NCI-H187 treated with DMSO at 0.1 percent for 48 hours (cell line): ENCODE data around the gene IDS.
"Not testable (repeated sequence)": the region's sequence is repeated elsewhere in the genome, so short reads cannot be mapped to it uniquely, and the experiment has no call there.

Experiments
- DNase-seq: peaks from one replicate; lab custom pipeline; 2025; lab: John Stamatoyannopoulos, UW

The IDS gene

DNA sequence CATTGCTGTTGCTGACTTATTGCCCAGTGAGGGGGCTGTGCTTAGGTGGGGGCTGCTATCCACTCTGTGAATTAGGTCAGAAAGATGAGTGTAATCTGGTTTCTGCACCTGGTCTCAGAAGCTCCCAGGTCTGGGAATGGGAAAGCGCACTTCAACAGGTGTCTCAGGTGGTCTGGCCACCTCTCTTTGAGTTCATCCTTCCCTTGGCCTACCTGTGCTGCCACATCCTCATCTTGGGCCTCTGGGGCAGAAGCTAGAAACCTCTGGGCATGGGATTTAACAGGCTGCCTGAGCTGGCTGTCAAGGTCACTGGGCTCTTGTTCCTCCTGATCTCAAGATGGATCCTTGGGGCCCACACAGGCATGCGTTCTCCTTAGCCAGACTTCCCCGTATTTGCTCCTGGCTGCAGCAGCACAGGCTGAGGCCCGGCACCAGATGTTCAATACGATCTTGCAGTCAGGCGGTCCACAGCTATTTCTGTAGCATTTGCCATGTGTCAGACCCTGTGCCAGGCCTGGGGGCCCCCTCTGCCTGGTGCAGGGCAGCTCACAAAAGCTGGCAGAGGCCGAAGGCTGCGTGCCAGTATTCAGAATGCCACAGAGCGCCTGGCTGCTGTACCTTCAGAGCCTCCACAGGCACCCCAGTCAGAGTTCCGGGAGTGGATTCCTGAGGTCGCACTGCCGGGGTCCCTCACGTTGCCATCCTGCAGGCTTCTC is 21.4 kb upstream of the IDS start:
- DNase-seq = not testable (repeated sequence)

DNA sequence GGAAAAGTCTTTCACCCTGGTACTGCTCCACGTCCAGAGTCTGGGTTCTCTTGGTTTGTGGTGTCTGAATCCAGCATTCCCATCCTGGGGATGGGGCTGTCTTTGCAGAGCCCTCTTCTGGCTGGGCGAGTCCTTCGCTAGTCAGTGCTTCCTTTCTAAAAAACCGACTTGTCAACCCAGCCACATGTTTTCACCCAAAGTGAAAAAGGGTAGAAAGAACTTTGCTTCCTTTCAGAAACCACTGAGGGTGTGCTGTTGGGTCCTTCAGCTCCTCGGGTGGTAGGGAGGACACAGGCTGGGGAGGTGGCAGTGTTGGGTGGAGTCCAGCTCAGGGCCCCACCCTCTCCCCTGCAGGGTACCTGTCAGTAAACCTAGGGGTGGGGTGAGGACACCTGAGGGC is 20.8 kb upstream of the IDS start:
- not testable (repeated sequence) for DNase-seq

DNA sequence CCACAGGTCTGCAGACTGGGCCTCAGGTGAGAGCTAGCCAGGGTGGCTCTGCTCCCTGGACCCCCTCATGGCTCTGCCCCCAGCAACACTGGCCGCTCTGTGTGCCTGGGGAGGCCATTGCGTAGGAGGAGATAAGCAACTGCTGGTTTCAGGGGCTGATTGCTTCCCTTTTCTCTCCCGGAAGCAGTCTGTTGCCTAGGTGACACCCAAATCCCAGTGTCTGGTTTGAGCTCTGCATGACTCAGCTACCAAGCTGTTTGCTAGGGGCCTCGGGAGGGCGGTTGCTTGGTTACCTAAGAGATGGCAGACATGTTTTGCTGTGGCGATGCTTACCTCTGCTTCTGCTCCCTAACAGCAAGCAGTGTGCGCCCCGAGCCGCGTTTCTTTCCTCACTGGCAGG is 20.3 kb upstream of the IDS start:
- DNase-seq = not testable (repeated sequence)

DNA sequence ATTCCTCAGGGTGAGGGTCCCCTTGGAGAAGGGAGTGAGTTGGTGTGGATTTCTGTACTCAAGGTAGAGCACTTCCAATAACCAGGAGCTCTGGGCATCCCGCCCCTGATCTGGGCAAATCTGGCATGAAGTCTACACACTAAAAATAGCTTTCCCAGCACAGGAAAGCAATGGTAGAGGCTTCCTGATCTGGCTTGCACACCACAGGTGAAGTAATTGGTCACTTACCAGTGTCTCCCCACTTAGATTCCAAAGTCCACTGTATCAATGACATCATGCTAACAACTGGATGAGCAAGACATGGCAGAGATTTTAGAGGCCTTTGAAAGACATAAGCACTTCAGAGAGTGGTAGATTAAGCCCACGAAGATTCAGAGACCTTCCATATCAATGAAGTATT is 17.8 kb upstream of the IDS start:
- no peak for DNase-seq

DNA sequence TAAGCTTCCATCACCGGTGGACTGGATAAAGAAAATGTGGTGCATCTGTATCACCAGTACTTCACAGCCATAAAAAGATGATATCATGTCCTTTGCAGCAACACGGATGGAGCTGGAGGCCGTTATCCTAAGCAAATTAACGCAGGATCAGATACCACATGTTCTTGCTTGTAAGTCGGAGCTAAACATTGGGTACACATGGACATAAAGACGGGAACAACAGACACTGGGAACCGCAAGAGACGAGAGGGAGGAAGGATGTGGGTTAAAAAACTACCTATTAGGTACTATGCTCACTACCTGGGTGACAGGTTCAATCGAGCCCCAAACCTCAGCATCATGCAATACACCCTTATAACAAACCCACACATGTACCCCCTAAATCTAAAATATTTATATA is 16.3 kb upstream of the IDS start:
- no peak for DNase-seq

DNA sequence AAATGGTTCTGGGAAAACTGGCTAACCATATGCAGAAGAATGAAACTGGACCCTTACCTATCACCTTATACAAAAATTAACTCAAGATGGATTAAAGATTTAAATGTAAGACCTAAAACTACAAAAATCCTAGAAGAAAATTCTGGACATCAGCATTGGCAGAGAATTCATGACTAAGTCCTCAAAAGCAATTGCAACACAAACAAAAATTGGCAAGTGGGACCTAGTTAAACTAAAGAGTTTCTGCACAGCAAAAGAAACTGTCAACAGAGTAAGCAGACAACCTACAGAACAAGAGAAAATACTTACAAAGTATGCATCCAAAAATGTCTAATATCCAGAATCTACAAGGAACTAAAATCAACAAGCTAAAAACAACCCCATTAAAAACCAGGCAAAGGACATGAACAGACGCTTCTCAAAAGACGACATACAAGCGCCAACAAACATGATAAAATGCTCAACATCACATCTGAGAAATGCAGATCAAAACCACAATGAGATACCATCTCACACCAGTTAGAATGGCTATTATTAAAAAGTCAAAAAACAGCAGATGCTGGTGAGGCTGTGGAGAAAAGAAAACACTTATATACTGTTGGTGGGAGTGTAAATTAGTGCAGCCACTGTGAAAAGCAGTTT is 15.7 kb upstream of the IDS start:
- DNase-seq = not testable (repeated sequence)

DNA sequence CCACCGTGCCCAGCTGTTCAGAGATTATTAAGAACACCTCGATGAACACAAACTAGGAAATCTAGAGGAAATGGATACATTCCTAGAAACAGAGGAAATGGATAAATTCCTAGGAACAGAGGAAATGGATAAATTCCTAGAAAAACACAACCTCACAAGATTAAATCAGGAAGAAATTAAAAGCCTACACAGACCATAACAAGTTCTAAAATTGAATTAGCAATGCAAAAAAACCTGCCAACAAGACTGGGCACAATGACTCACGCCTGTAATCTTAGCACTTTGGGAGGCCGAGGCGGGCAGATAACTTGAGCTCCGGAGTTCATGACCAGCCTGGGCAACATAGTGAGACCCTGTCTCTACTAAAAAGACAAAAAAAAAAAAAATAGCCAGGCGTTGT is 13.1 kb upstream of the IDS start:
- DNase-seq = no peak

DNA sequence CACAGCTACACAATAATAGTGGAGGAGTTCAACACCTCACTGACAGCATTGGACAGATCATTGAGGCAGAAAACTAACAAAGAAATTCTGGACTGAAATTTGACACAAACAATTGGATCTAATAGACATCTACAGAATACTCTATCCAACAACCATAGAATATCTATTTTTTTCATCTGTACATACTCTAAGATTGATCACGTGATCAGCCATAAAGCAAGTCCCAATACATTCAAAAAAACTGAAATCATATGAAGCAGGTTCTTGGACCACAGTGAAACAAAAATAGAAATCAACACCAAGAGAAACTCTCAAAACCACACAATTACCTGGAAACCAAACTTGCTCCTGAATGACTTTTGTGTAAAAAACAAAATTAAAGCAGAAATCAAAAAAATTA is 12.2 kb upstream of the IDS start:
- DNase-seq = no peak

DNA sequence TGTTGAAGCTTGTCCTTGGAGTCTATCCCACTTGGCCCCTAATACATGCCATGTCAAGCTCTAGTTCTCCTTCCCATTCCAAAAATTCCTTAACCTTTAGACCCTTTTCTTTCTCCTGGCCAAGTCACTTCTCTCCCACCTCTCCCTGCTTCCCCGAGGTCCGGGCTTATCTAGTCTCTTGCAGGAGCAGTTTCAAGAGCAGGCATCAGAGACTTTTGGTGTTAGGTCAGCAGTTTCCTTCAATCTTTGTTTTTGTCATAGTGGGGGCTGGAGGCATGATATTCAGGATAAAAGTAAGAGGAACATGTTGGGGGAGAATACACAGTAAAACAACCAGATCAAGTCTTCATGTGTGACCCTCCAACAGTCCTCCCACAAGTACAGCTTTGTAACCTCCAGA is 11.5 kb upstream of the IDS start:
- no peak for DNase-seq

DNA sequence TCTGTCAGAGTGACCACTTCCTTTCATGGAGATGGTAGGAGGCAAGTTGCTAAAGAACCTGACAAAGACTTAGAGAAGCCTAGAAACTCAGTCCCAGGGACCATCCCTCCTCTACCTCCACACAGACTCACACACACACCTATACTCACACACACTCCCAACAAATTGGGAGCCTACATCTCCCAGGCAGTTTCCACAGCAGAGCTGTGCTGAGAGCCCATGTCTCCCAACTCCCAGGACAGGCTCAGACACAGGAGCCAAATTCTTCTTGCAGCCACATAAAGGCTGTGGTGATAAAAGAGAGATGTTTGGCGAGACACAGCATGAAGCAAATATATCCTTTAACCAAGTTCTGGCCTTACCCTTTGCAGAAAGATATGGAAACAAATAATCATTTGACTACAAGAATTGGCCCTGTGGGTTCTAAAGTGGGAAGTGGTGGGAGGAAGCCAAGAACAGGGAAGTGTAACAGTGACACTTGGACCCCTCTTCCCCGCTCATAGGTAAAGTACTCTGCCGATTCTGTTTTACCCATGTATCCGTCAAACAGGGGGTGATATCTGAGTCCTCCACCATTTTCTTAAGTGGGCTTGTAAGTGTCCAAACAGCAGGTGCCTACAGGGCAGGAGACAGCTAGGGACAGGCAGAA is 11.0 kb upstream of the IDS start:
- DNase-seq = no peak

DNA sequence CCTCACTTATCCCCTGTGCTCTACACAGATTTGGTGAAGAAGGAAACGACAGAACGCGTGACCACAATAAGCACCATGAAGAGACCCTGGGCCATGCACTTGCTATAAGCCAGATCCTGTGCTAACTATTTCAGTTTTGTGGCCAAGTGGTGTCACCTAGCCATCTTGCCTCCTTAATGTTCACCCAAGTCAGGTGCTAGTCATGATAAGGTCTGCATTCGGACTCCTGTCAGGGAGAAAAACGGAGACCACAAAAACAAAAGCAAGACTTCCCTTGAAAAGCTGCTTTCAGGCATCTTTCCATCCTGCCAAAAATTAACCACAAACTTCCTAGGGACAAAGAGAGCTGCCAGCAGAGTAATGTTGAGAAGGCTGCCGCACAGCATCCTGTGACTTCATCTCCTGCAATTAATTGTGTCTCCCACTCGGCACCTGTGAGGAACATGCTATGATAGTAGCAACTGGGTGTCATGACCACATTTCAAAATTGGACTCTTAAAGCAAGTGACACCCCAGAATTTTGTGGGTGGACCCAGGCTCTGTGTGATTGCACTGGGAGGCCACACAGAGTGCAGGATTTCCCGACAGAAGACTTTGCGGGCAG is 8.8 kb upstream of the IDS start:
- DNase-seq = no peak

DNA sequence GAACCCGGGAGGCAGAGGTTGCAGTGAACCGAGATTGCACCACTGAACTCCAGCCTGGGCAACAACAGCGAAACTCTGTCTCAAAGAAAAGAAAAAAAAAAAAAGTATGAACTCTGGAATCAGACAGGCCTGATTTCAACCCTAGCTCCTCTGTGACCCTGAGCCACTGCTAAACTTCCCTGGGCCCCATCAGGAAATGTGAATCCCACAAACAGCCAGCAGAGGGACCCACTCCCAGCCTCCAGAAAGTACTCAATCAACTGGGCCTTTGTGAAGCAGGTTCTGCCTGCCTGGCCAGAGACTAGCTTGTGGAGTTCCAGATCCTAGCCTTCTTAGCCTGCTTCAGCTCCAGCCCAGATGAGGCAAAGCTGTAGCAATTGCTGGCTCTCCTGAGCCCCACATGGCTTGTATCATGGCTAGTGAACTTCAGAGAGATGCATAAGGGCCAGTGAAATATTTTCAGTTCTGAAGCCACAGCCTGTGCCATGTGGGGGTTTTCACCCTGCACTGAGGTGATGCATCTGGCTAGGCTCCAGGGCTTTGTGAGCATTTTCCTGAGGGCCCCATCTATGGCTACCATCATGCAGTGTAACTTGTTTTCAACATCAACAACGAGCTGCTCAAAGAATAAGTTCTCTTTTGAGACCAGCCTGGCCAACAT is 7.2 kb upstream of the IDS start:
- no peak for DNase-seq

DNA sequence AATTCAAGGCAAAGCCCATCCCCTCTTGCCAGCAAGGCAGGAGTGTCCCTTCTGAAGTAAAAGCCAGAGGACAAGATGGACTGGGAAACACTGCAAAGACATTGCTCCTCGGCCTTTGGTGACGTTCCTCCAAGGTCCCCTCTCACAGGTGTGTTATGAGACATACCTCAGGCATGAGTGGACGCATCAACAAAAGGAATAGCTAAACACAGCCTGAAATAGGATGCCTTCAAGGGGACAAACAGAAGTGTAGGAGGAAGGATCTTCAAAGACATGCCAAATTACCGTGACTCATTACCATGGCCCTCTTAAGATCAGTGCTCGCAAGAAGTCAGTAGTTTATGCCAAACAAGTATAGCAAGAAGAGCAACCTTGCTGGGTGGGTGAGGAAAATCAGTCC is 6.0 kb upstream of the IDS start:
- no peak for DNase-seq

DNA sequence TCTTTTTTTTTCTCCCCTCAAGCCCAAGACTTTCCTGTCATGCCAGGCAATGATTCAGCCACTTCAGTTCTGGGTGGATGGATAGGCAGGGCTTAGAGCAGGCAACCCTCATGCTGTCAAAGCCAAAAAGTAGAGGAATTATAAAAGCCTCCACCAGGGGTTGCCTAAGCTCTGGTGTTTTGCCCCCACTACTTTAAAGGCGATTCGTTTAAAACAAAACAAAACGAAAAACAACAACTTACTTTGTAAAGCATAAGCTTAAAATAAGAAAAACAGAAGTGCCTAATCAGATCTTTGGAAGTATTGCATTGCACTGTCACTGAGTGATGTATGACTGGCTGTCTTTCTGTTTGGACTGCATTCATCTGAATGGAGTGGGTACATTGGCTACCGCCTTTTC is 5.3 kb upstream of the IDS start:
- no peak for DNase-seq

DNA sequence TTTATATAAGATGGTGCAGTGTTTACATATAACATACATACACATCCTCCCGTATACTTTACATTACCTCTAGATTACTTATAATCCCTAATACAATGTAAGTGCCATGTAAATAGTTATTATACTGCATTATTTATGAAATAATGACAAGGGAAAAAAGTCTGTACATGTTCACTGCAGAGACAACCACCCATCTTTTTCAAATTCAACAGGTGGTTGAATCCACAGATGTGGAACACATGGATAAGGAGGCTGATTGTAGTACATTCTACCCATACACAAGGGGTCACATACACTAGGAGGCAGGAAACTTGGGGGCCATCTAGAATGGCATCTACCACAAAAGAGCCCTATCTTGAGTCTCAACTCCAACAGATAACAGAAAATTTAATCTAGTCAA is 3.4 kb upstream of the IDS start:
- no peak for DNase-seq

DNA sequence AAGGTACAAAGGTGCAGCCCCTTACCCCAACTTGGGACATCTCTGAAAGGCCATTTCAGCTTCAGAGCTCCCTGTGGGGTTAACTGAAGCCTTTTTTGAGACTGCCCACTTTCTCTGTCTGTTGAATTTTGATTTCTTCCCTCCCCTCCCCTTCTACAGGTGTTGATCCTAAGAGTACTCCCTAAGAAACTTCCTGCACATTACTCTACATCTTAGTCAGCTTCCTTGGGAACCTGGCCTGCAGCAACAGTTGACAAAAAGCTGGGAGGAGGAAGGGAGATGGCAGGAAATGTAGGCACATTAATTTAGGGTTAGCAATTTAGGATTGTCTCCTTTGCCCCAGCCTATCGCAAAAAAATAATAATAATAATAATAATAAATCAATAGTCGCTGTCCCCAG is 1.2 kb upstream of the IDS start:
- no peak for DNase-seq

DNA sequence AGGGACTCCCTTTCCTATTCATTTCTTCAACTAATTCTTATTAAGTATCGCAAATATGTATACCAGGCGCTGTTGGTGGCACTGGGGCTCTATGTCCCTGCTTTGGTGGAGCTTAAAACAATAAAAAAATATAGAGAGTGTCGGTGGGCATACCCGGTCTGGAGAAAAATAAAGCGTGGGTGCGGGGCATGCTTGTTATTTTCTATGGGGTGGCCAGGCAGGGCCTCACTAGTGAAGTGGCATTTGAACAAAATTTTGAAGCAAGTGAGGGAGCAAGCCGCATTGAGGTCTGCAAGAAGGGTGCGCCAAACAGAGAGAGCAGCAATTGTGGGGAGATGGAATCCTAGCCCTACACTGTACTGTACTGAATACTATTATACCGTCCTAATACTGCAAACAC is 565 bp upstream of the IDS start:
- no peak for DNase-seq

DNA sequence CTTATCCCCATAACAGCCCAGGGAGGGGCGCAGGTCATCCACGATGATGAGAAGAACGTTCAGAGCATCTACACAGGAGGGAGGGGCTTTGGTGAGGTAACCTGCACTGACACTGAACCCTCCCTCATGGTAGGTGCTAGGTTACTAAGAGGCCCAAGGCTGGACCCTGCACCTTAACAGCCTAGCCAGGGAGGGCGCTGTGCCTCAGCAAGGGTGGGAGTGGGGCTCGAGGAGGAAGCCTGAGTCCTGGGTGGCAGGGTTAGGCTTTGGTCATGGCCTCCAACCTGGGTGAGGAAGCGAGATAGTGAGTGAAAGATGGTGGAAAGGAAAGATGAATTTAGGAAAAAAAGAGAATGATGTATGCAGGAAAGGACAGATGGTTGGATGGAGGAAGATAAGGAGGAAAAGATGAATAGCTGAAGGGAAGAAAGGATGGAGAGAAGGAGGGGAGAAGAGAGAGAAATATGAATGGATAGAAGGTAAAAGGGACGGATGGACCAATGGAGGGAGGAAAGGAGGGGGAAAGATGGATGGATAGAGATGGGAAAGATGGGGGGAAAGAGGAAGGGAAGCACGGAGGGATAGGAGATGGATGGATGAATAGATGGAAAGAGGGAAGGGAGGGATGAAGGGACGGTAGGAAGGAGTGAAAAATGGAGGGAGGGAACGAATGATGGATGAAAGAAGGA is 736 bp downstream of the IDS start:
- no peak for DNase-seq

DNA sequence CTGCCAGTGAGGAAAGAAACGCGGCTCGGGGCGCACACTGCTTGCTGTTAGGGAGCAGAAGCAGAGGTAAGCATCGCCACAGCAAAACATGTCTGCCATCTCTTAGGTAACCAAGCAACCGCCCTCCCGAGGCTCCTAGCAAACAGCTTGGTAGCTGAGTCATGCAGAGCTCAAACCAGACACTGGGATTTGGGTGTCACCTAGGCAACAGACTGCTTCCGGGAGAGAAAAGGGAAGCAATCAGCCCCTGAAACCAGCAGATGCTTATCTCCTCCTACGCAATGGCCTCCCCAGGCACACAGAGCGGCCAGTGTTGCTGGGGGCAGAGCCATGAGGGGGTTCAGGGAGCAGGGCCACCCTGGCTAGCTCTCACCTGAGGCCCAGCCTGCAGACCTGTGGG is 1.7 kb downstream of the IDS start:
- not testable (repeated sequence) for DNase-seq

DNA sequence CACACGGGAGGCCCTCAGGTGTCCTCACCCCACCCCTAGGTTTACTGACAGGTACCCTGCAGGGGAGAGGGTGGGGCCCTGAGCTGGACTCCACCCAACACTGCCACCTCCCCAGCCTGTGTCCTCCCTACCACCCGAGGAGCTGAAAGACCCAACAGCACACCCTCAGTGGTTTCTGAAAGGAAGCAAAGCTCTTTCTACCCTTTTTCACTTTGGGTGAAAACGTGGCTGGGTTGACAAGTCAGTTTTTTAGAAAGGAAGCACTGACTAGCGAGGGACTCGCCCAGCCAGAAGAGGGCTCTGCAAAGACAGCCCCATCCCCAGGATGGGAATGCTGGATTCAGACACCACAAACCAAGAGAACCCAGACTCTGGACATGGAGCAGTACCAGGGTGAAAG is 2.2 kb downstream of the IDS start:
- not testable (repeated sequence) for DNase-seq

DNA sequence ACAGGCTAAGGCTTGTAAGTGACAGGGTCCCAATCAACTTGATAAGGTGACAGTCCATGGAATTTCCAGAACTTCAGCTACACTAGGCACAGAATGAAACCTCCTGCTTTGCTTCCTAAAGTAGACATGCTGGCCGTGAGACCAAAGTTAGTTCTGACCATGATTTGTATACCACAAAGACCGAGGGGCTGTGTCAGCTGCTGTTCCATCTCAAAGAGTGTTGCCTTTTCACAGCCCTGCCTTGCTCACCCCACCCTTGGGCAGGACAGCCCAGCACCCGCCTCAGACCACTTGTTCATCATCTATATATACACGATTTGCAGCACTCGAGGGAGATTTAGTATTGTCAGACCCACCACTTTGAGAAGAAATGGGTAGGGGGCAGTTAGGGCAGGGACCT is 5.3 kb downstream of the IDS start:
- no peak for DNase-seq

DNA sequence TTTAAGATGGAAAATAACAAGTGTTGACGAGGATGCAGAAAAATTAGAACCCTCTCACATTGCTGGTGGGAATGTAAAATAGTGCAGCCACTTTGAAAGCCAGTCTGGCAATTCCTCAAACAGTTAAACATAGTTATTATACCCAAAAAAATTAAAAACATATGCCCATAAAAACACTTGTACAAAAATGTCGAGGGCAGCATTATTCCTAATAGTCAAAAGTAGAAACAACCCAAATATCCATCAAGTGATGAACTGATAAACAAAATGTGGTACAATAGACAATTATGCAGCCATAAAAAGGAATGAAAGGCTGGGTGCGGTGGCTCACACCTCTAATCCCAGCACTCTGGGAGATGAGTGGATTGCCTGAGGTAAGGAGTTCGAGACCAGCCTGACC is 6.3 kb downstream of the IDS start:
- DNase-seq = no peak
